Embryonic facial prominence (tissue), 1 donor: ENCODE results near the gene A1BG.

Experiments
- DNase-seq: peaks from one replicate; pipeline ENCODE4 v3.0.0-alpha.2; 2016; ENCODE audit errors: extremely low spot score

A1BG gene

DNA sequence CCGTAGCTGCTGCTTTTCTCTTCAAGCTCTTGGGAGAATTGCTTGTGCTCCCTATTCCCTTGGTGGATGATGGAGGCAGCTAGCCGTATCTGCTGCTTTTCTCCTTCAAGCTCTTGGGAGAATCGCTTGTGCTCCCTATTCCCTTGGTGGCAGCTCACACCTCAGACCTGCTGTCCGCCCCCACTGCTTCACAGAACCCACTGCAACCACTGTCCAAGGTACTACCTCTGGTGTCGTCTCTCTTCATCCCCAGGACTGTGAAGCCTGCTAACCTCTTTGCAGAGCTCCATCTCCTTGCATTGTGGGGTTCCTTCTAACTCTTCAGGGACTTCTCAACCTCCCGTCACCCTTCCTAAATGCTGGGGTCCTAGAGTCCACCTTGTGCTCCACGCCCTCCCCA is 52.7 kb downstream of the A1BG start:
- DNase-seq = no peak

DNA sequence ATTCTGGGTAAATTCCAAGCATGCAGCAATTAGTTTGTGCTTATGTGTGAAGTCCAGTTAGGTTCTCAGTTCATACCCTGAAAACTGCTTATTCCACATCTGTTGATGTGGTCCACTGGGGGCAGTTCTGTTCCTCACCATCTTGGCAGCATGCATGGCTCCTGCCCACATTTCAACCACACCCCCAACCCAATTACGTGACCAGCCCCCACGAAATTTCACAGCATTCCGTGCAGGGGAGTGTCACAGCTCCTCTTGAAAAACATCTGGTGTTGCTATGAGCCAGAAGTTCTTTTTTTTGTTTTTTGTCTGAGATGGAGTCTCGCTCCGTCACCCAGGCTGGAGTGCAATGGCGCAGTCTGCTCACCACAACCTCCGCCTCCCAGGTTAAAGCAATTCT is 57.2 kb downstream of the A1BG start:
- DNase-seq = no peak
